Type B pancreatic cell (in vitro differentiated cells): Measurements from ENCODE around the gene FLOT1. TPM values are rescaled to one million over a fixed set of nuclear protein-coding genes. Genes with fewer than 3 reads are reported as not detected.

ENCODE experiments used
- DNase-seq: peaks from one replicate; pipeline ENCODE4 v3.0.0; 2021; ENCODE audit warnings: mixed read lengths; ENCODE audit not compliant: unreplicated experiment; ENCODE audit errors: extremely low spot score
- H3K27ac Mint-ChIP-seq: 2 replicates; pipeline ENCODE4 v1.8.0; 2021; ENCODE audit warnings: mild to moderate bottlenecking, mixed read lengths
- H3K27me3 Mint-ChIP-seq: 2 replicates; pipeline ENCODE4 v1.8.0; 2021; ENCODE audit warnings: mixed read lengths
- H3K36me3 Mint-ChIP-seq: 2 replicates; pipeline ENCODE4 v1.8.0; 2021; ENCODE audit warnings: mixed read lengths
- H3K4me1 Mint-ChIP-seq: one replicate; pipeline ENCODE4 v1.8.0; 2021; ENCODE audit warnings: mixed read lengths; ENCODE audit not compliant: unreplicated experiment
- H3K4me3 Mint-ChIP-seq: 2 replicates; pipeline ENCODE4 v1.8.0; 2021; ENCODE audit warnings: mild to moderate bottlenecking, mixed read lengths
- H3K9me3 Mint-ChIP-seq: 2 replicates; pipeline ENCODE4 v1.8.0; 2021; ENCODE audit warnings: mixed read lengths
- CTCF ChIP-seq: fragments of 200-600 bp; sonication (generic); conservative IDR thresholded peaks from 2 replicates; pipeline ENCODE4 v1.5.0; 2021; ENCODE audit warnings: antibody characterized with exemption, mild to moderate bottlenecking
- total RNA-seq: library from RNA; stranded (reverse); gene quantifications from 2 replicates; pipeline ENCODE4 v1.2.1, GENCODE V29; 2021; ENCODE audit warnings: low replicate concordance

Gene FLOT1
- total RNA-seq, 1 donor from 2014 or later: 94.8 TPM

GRCh38 chr6:30703821-30704220 is 38.7 kb downstream of the FLOT1 start:
- Mint-ChIP-seq H3K36me3 (peaks cover 34% of the 10 kb centered on the region), H3K27ac (no peak overlapping the region), H3K4me3 (no peak overlapping the region), H3K27me3 (no peaks in the 10 kb centered on the region), H3K4me1 (no peaks in the 10 kb centered on the region), H3K9me3 (no peaks in the 10 kb centered on the region)
- no peak for DNase-seq
- TF ChIP-seq CTCF: no peak

- Mint-ChIP-seq H3K27ac (no peak overlapping the region), H3K4me1 (no peaks in the 10 kb centered on the region), H3K27me3 (no peaks in the 10 kb centered on the region), H3K9me3 (no peaks in the 10 kb centered on the region), H3K4me3 (no peak overlapping the region), H3K36me3 (peaks cover 34% of the 10 kb centered on the region)
- TF ChIP-seq CTCF: no peak
- no peak for DNase-seq
Measured at GRCh38 chr6:30703011-30703410, 39.5 kb downstream of the FLOT1 start.

GRCh38 chr6:30700340-30700739 is 42.1 kb downstream of the FLOT1 start:
- no peak for DNase-seq
- Mint-ChIP-seq H3K27me3 (no peaks in the 10 kb centered on the region), H3K27ac (peak overlapping the region; percentile 82), H3K4me3 (no peak overlapping the region), H3K9me3 (no peaks in the 10 kb centered on the region), H3K36me3 (peaks cover 25% of the 10 kb centered on the region), H3K4me1 (no peaks in the 10 kb centered on the region)
- no peak for TF ChIP-seq CTCF

- H3K36me3 Mint-ChIP-seq: no peaks in the 10 kb centered on the region
- no peak for TF ChIP-seq CTCF
- no peak for DNase-seq
- H3K4me3 Mint-ChIP-seq: no peak overlapping the region
- H3K9me3 Mint-ChIP-seq: no peaks in the 10 kb centered on the region
- peaks cover 4% of the 10 kb centered on the region for H3K4me1 Mint-ChIP-seq
- H3K27me3 Mint-ChIP-seq: no peaks in the 10 kb centered on the region
- H3K27ac Mint-ChIP-seq: no peak overlapping the region
Measured at GRCh38 chr6:30696432-30696831, 46.1 kb downstream of the FLOT1 start.

DNA sequence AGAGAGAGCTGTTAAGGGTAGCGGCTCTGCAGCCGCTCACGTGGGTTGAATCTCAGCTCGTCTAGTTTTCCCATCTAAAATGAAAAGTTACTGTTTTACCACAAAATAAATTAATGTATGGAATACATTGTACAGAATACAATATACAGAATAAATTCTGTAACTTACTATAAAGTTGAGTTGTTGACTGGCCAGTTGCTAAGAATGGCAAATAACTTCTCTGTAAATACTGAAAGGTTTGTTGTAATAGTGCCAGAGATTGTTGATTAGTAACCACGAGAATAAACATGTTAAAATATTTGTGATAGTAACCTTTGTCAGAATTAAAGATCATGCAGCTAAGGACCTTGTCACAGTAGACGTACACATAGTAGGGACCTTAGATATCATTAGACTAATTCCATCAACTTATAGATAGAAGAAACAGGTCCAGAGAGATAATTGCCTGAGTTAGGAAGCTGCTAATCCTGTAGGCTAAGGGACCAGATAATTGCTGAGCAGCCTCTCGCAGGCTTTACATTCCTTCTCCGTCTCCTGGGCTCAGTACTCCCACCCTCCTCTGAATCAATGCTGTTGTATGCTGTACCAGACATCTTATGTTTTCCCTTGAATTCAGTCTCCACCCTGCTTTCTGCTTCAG is 51.2 kb downstream of the FLOT1 start:
- peak overlapping the region; percentile 80 for H3K27ac Mint-ChIP-seq

More for the DNA sequence above, 51.2 kb downstream of the FLOT1 start:
- H3K9me3 Mint-ChIP-seq: no peaks in the 10 kb centered on the region
- H3K4me3 Mint-ChIP-seq: peak overlapping the region; percentile 92
- peaks cover 4% of the 10 kb centered on the region for H3K36me3 Mint-ChIP-seq
- peaks cover 34% of the 10 kb centered on the region for H3K4me1 Mint-ChIP-seq
- H3K27me3 Mint-ChIP-seq: no peaks in the 10 kb centered on the region
- no peak for TF ChIP-seq CTCF
- no peak for DNase-seq
